ENCODE data around the gene IL16. TPM values are rescaled to one million over a fixed set of nuclear protein-coding genes. Genes with fewer than 3 reads are reported as not detected.
A peak's percentile ranks its signal among the peaks of the same experiment; 100 is the strongest.

Gene IL16
- total and polyA plus RNA-seq, 9 of the 15 experiments (the other 6 are each of a cell fraction or from before 2014, with no cell fraction given): 1.4 to 18.8 (median 10.6) TPM

- no peak for TF ChIP-seq PHTF2 (CRISPR knock-in tag; IDR thresholded peaks at IDR 0.05)
- TF ChIP-seq CTCF (IDR thresholded peaks at IDR 0.05 in 2 of 3, conservative IDR thresholded peaks at IDR 0.05 in 1 of 3; ENCODE audit: insufficient read depth in 2 of 3, low read depth in 1 of 3, low read length in 3 of 3): peak; percentile 23 to 91 (median 48); a peak in 4 of 6 replicates
- DNase-seq (ENCODE audit: extremely low read depth in 1 of 4, low spot score in 3 of 4) (no peak), FAIRE-seq (no peak), ATAC-seq (peak; percentile 67)
- 59% methylated on average over 11 of the region's 11 CpGs for WGBS (ENCODE audit: insufficient coverage, low coverage, missing lambda C conversion rate)
- CTCF ChIA-PET (ENCODE audit: low intra/inter-chr PET ratio): no interaction called here
- H3K9me1 ChIP-seq (ENCODE audit: control insufficient read depth, insufficient read depth, low read length): no peaks in the 10 kb centered on the region
- H3K4me1 ChIP-seq (replicated peaks in 1 of 2; ENCODE audit: control insufficient read depth in 2 of 2, insufficient read depth in 2 of 2, low read length in 2 of 2): no peaks in the 10 kb centered on the region
- H2AFZ ChIP-seq (ENCODE audit: low read depth, low read length): no peak overlapping the region
- POLR2A ChIA-PET: interaction anchor here (0.6 to 1.0 kb wide), 2 partner anchors 22 to 98 kb away, joined by 3 read pairs; no protein-coding TSS in a partner anchor
- in situ Hi-C loops (cut with MboI): no loop called here
- BruUV-seq (replicated peaks): no TSS peak
- no peaks in the 10 kb centered on the region for H3K27me3 ChIP-seq (ENCODE audit: control insufficient read depth in 2 of 2, insufficient read depth in 2 of 2, low read length in 2 of 2)
- H4K20me1 ChIP-seq (replicated peaks; ENCODE audit: control insufficient read depth, insufficient read depth, low read length): no peaks in the 10 kb centered on the region
- no peaks in the 10 kb centered on the region for H3K9me3 ChIP-seq (replicated peaks; ENCODE audit: control insufficient read depth, insufficient read depth, low read depth, low read length)
- H3K4me2 ChIP-seq (ENCODE audit: insufficient read depth, low read length): no peak overlapping the region
- no peaks in the 10 kb centered on the region for H3K79me2 ChIP-seq (ENCODE audit: control insufficient read depth, insufficient read depth, low read length)
- intact Hi-C loops (cut with micrococcal nuclease): no loop called here
- peaks cover 3% of the 10 kb centered on the region; the same call in 1 of the 3 replicates for H3K36me3 ChIP-seq (ENCODE audit: control insufficient read depth, insufficient read depth, low read length)
- H3K4me3 ChIP-seq: no peak overlapping the region
- no peak overlapping the region for H3K27ac ChIP-seq (ENCODE audit: extremely low read depth, low read depth, low read length)
- no peak overlapping the region for H3K9ac ChIP-seq (ENCODE audit: insufficient read depth in 1 of 2, low read depth in 2 of 2, low read length in 2 of 2)
Observed at GRCh38 chr15:81199031-81199779, 2.5 kb downstream of the IL16 start.
